ENCODE data around the gene FAT3. TPM values are rescaled to one million over a fixed set of nuclear protein-coding genes. Genes with fewer than 3 reads are reported as not detected.

The FAT3 gene
- total and polyA plus RNA-seq, 2 of the 4 experiments (the other 2 are of a cell fraction), result 0.53 to 2.9 TPM

GRCh38 chr11:92246630-92247029, 22.0 kb downstream of the FAT3 start:
- intact Hi-C loops (cut with micrococcal nuclease) (no loop called here), in situ Hi-C loops (cut with MboI; ENCODE audit: low sequenced_read_pairs) (no loop called here), dilution Hi-C loops (cut with HindIII; ENCODE audit: low sequenced_read_pairs, unreplicated experiment) (no loop called here)
- no peak overlapping the region for H4K91ac ChIP-seq (ENCODE audit: insufficient read depth, low read depth, low read length)
- ChIA-PET CTCF (no interaction called here), POLR2A (ENCODE audit: unreplicated experiment) (no interaction called here)
- no peak overlapping the region for H3K18ac ChIP-seq (ENCODE audit: low read depth, low read length)
- no peak overlapping the region for H2AK5ac ChIP-seq (ENCODE audit: low read depth, low read length)
- H3K23ac ChIP-seq (ENCODE audit: low read depth, low read length), result no peak overlapping the region
- no peaks in the 10 kb centered on the region for H3K36me3 ChIP-seq (ENCODE audit: control insufficient read depth, insufficient read depth, low read length)
- no peaks in the 10 kb centered on the region for H3K27me3 ChIP-seq (ENCODE audit: control insufficient read depth, insufficient read depth, low read length)
- no peak for DNase-seq
- H2BK120ac ChIP-seq (ENCODE audit: low read depth, low read length), result no peak overlapping the region
- H2BK5ac ChIP-seq (ENCODE audit: low read depth, low read length, poor library complexity, severe bottlenecking), result no peak overlapping the region
- no TSS peak for BruUV-seq (replicated peaks)
- no peak overlapping the region for H3K27ac ChIP-seq (ENCODE audit: insufficient read depth, low read length)
- H3K9me3 ChIP-seq (ENCODE audit: control insufficient read depth, insufficient read depth, low read length), result no peaks in the 10 kb centered on the region
- H3K4me1 ChIP-seq (ENCODE audit: control insufficient read depth, insufficient read depth, low read length), result no peaks in the 10 kb centered on the region
- H3K56ac ChIP-seq (ENCODE audit: extremely low read depth, insufficient read depth, low read length), result no peak overlapping the region
- H3K9me1 ChIP-seq (ENCODE audit: insufficient read depth, low read length), result no peaks in the 10 kb centered on the region
- TF ChIP-seq MAFK (IDR thresholded peaks at IDR 0.05; ENCODE audit: low read depth, low read length) (no peak), ELK1 (IDR thresholded peaks at IDR 0.05; ENCODE audit: borderline replicate concordance, low read depth, low read length) (no peak), CHD1 (IDR thresholded peaks at IDR 0.05; ENCODE audit: low read depth, low read length) (no peak), CEBPB (IDR thresholded peaks at IDR 0.05; ENCODE audit: low read depth, low read length) (no peak), RFX5 (IDR thresholded peaks at IDR 0.05; ENCODE audit: low read depth, low read length) (no peak), RAD21 (IDR thresholded peaks at IDR 0.05; ENCODE audit: low read length) (no peak), NFE2L2 (IDR thresholded peaks at IDR 0.05; ENCODE audit: low read depth, low read length) (no peak), SMC3 (IDR thresholded peaks at IDR 0.05; ENCODE audit: low read depth, low read length) (no peak), POLR2A (IDR thresholded peaks at IDR 0.05; ENCODE audit: low read depth, low read length) (no peak), RCOR1 (IDR thresholded peaks at IDR 0.05; ENCODE audit: insufficient replicate concordance, low read length) (no peak), MXI1 (IDR thresholded peaks at IDR 0.05; ENCODE audit: borderline replicate concordance, low read depth, low read length) (no peak), CTCF (conservative IDR thresholded peaks at IDR 0.05; ENCODE audit: low read depth, low read length) (no peak), USF2 (IDR thresholded peaks at IDR 0.05; ENCODE audit: low read depth, low read length) (no peak), BHLHE40 (IDR thresholded peaks at IDR 0.05; ENCODE audit: low read depth, low read length) (no peak), MAZ (IDR thresholded peaks at IDR 0.05; ENCODE audit: borderline replicate concordance, low read depth, low read length) (no peak)
- H4K5ac ChIP-seq (ENCODE audit: low read depth, low read length), result no peak overlapping the region
- no peak overlapping the region for H3K4me3 ChIP-seq (ENCODE audit: insufficient read depth, low read depth, low read length)
- no peak overlapping the region for H2BK15ac ChIP-seq (ENCODE audit: low read depth, low read length)
- no peaks in the 10 kb centered on the region for H3K79me1 ChIP-seq (ENCODE audit: low read depth in 1 of 2, low read length in 2 of 2)
- H3K14ac ChIP-seq (replicated peaks; ENCODE audit: low read depth, low read length), result no peak overlapping the region
- H4K20me1 ChIP-seq (ENCODE audit: insufficient read depth, low read length), result no peaks in the 10 kb centered on the region
- no peak overlapping the region for H3K9ac ChIP-seq (ENCODE audit: low read depth, low read length)
- no peak overlapping the region for H3K4me2 ChIP-seq (ENCODE audit: low read depth, low read length)
- ATAC-seq (ENCODE audit: low read depth), result no peak
- H2AK9ac ChIP-seq (replicated peaks; ENCODE audit: low read depth, low read length, poor library complexity), result no peak overlapping the region
- no peak overlapping the region for H2BK20ac ChIP-seq (ENCODE audit: low read depth, low read length)
- H3K4ac ChIP-seq (ENCODE audit: low read depth, low read length), result no peak overlapping the region
- H4K8ac ChIP-seq (ENCODE audit: low read depth in 2 of 2, low read length in 2 of 2), result no peak overlapping the region
- no peak overlapping the region for H2AFZ ChIP-seq (replicated peaks; ENCODE audit: low read length, poor library complexity)

All from IMR-90 (cell line).